ENCODE data around the gene NKX1-1. TPM values are rescaled to one million over a fixed set of nuclear protein-coding genes. Genes with fewer than 3 reads are reported as not detected.

The NKX1-1 gene
- not detected for total RNA-seq

DNA sequence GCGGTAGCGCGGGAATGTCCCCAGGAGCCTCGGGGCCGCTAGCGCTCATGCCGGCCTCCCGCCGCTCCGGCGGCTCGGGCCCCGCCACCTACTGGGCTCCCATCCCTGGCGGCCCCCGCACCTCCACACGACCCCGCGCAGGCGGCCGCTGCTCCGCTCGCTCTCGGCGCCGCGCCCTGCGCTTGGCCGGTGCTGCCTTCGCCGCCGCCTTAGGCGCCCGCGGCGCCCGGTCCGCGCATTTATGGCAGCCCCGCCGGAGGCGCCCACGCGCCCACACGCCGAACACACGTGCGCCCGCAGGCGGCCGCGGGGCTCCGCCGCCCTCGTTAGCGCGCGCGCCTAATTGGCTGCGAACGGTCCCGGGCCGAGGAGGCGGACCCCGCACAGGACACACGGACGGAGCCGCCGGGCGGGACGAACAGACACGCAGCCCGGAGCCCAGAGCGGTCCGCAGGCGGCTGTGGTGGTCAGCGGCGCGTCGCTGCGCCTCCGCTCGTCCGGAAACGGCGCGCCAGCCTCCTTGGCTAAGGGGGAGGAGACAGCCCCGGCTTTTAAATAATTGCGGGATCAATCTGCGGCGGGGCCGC is at the start of gene NKX1-1:
Gene NKX1-1, minus strand, starts transcription at position 49 of the 587 bp plus-strand sequence. Its CDS starts 0 bp downstream, at position 49.
- intact Hi-C loops (cut with DNase I) = no loop called here

GRCh38 chr4:1453731-1454130 is 47.5 kb upstream of the NKX1-1 start:
- H3K4me1 ChIP-seq = no peaks in the 10 kb centered on the region
- H3K27ac ChIP-seq = no peak overlapping the region
- TF ChIP-seq, protein P1, sequence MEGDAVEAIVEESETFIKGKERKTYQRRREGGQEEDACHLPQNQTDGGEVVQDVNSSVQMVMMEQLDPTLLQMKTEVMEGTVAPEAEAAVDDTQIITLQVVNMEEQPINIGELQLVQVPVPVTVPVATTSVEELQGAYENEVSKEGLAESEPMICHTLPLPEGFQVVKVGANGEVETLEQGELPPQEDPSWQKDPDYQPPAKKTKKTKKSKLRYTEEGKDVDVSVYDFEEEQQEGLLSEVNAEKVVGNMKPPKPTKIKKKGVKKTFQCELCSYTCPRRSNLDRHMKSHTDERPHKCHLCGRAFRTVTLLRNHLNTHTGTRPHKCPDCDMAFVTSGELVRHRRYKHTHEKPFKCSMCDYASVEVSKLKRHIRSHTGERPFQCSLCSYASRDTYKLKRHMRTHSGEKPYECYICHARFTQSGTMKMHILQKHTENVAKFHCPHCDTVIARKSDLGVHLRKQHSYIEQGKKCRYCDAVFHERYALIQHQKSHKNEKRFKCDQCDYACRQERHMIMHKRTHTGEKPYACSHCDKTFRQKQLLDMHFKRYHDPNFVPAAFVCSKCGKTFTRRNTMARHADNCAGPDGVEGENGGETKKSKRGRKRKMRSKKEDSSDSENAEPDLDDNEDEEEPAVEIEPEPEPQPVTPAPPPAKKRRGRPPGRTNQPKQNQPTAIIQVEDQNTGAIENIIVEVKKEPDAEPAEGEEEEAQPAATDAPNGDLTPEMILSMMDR (IDR thresholded peaks at IDR 0.05) = no peak

More for the DNA sequence above, at the start of gene NKX1-1:
- no peak for DNase-seq
- no peak within 1 kb of the TSS for H3K27ac ChIP-seq
- no peak within 1 kb of the TSS for H3K9ac ChIP-seq (ENCODE audit: low read depth in 2 of 2, low read length in 2 of 2)
- H3K27me3 ChIP-seq = peaks cover 86% of the 10 kb centered on the region
- no peaks in the 10 kb centered on the region for H3K9me3 ChIP-seq
- no peak within 1 kb of the TSS for H3K4me3 ChIP-seq
- H3K36me3 ChIP-seq = no peaks in the 10 kb centered on the region
- TF ChIP-seq, protein P1 (IDR thresholded peaks at IDR 0.05) = no peak
- no peaks in the 10 kb centered on the region for H3K4me1 ChIP-seq

DNA sequence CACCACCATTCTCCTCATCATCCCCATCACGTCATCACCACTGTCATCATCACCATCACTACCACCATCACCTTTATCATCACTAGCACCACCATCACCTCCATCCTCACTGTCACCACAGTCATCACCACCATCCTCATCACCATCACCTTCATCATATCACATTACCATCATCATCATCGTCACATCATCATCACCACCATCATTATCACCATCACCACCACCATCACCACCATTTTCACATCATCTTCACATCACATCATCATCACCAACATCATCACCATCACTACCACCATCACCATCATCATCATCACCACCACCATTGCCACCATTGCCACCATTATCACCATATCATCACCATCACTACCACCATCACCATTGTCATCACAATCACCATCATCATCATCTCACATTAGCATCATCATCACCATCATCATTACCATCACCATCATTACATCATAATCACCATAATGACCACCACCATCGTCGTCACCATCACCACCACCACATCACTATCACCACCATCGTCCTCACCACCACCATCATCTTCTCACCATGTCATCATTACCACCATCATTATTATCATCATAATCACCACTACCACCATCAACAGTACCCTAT is 46.3 kb upstream of the NKX1-1 start:
- TF ChIP-seq, protein P1 (IDR thresholded peaks at IDR 0.05) = no peak
- Histone ChIP-seq H3K4me3 (no peak overlapping the region), H3K9ac (ENCODE audit: low read depth in 2 of 2, low read length in 2 of 2) (no peak overlapping the region), H3K27ac (no peak overlapping the region), H3K27me3 (no peaks in the 10 kb centered on the region), H3K9me3 (no peaks in the 10 kb centered on the region), H3K36me3 (no peaks in the 10 kb centered on the region), H3K4me1 (no peaks in the 10 kb centered on the region)
- DNase-seq = no peak
- intact Hi-C loops (cut with DNase I) = no loop called here

More at GRCh38 chr4:1453731-1454130, 47.5 kb upstream of the NKX1-1 start:
- H3K9me3 ChIP-seq = no peaks in the 10 kb centered on the region
- H3K4me3 ChIP-seq = no peak overlapping the region
- H3K36me3 ChIP-seq = no peaks in the 10 kb centered on the region
- H3K9ac ChIP-seq (ENCODE audit: low read depth in 2 of 2, low read length in 2 of 2) = no peak overlapping the region
- intact Hi-C loops (cut with DNase I) = no loop called here
- H3K27me3 ChIP-seq = no peaks in the 10 kb centered on the region
- DNase-seq = no peak

DNA sequence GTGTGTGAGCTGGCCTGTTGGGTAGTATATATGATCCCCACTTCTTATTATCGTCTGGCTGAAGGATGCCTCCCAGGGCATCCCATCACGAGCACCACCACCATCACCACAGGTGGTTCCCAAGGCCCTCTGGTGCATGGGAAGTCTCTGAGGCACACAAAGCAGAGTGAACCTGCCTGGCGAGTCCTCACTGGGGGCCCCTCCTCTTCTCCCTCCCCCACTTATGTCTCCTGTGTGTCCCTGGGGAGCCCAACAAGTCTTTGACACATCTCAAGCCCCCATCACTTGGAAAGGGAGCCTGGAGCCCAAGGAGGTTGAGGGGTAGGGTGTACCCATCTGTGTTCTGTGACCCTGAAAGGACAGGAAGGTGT is 45.5 kb upstream of the NKX1-1 start:
- Histone ChIP-seq H3K27me3 (no peaks in the 10 kb centered on the region), H3K36me3 (no peaks in the 10 kb centered on the region), H3K27ac (no peak overlapping the region), H3K4me1 (no peaks in the 10 kb centered on the region), H3K4me3 (no peak overlapping the region), H3K9ac (ENCODE audit: low read depth in 2 of 2, low read length in 2 of 2) (no peak overlapping the region), H3K9me3 (no peaks in the 10 kb centered on the region)
- intact Hi-C loops (cut with DNase I) = no loop called here
- TF ChIP-seq, protein P1 (IDR thresholded peaks at IDR 0.05) = no peak
- no peak for DNase-seq

- TF ChIP-seq, protein P1 (IDR thresholded peaks at IDR 0.05) = no peak
- H3K4me1 ChIP-seq = no peaks in the 10 kb centered on the region
- H3K9me3 ChIP-seq = no peaks in the 10 kb centered on the region
- no peak overlapping the region for H3K27ac ChIP-seq
- DNase-seq = no peak
- no peaks in the 10 kb centered on the region for H3K36me3 ChIP-seq
- H3K4me3 ChIP-seq = no peak overlapping the region
- H3K27me3 ChIP-seq = no peaks in the 10 kb centered on the region
- no peak overlapping the region for H3K9ac ChIP-seq (ENCODE audit: low read depth in 2 of 2, low read length in 2 of 2)
- intact Hi-C loops (cut with DNase I) = no loop called here
Observed at GRCh38 chr4:1451106-1451751, 45.0 kb upstream of the NKX1-1 start.
